GM12878 (cell line): ENCODE measurements around the gene CDKL1. TPM values are rescaled to one million over a fixed set of nuclear protein-coding genes. Genes with fewer than 3 reads are reported as not detected.

Experiments used
- ATAC-seq: fragments of 200-7000 bp; cut with Tn5 transposase; 3 replicates; pipeline ENCODE4 v1.9.1; 2020; ENCODE audit warnings: mild to moderate bottlenecking, moderate library complexity
- BruUV-seq: library from RNA; stranded (reverse); fragments of 400-500 nt; replicated peaks from 2 replicates; lab custom pipeline; 2021; lab: Mats Ljungman, UMichigan
- CTCF ChIA-PET: fragments of 300-600 bp; sonication (Branson Sonifier 250); formaldehyde crosslinking; extraction: SDS; loops from one replicate; lab custom pipeline; 2021; ENCODE audit warnings: inconsistent platforms; lab: Yijun Ruan, JAX
- POLR2A ChIA-PET: fragments of 350-600 bp; formaldehyde crosslinking; extraction: SDS; loops from one replicate; lab custom pipeline; 2021; ENCODE audit warnings: inconsistent platforms; lab: Charles Lee
- RAD21 ChIA-PET: fragments of 300-600 bp; sonication (Branson Sonifier 250); formaldehyde crosslinking; loops from one replicate; lab custom pipeline; 2023; ENCODE audit warnings: antibody characterized with exemption; ENCODE audit not compliant: unreplicated experiment; lab: Charles Lee
- SMC1A ChIA-PET: fragments of 300-600 bp; sonication (Branson Sonifier 250); formaldehyde crosslinking; loops from one replicate; lab custom pipeline; 2023; ENCODE audit not compliant: unreplicated experiment, uncharacterized antibody; lab: Charles Lee
- DNase-seq: peaks from one replicate; pipeline ENCODE4 v3.0.0-alpha.2; 2011; ENCODE audit warnings: low read depth, low spot score
- FAIRE-seq: peaks from 3 replicates; lab custom pipeline; 2011; peaks lifted over from hg19 to GRCh38; lab: Jason Lieb, UNC
- H2AFZ ChIP-seq: 2 replicates; pipeline ENCODE4 v1.6.0; 2011; ENCODE audit warnings: low read depth, low read length, control low read depth; ENCODE audit not compliant: control insufficient read depth
- H3K27ac ChIP-seq: 2 replicates; pipeline ENCODE4 v1.5.1; 2011; ENCODE audit warnings: control low read depth; ENCODE audit not compliant: control insufficient read depth, insufficient read depth
- H3K27me3 ChIP-seq, 2 experiments: replicated peaks in 1 of 2; 2 replicates each; pipeline versions ENCODE4 v1.6.0 to v1.6.1; 2011; ENCODE audit warnings: low read length in 1 of 2; ENCODE audit not compliant: control insufficient read depth in 2 of 2, insufficient read depth in 2 of 2
- H3K36me3 ChIP-seq, 2 experiments: 2 replicates each; pipeline ENCODE4 v1.5.1; 2011; ENCODE audit warnings: low read length in 1 of 2; ENCODE audit not compliant: control insufficient read depth in 2 of 2, insufficient read depth in 2 of 2
- H3K4me1 ChIP-seq: 2 replicates; pipeline ENCODE4 v1.6.1; 2011; ENCODE audit warnings: mild to moderate bottlenecking, low read length, moderate library complexity, mixed read lengths; ENCODE audit not compliant: control insufficient read depth, insufficient read depth
- H3K4me2 ChIP-seq: 2 replicates; pipeline ENCODE4 v1.6.0; 2011; ENCODE audit warnings: control low read depth; ENCODE audit not compliant: control insufficient read depth, insufficient read depth
- H3K4me3 ChIP-seq: fragments of 200-600 bp; sonication (generic); 2 replicates; pipeline ENCODE4 v1.5.1; 2016
- H3K79me2 ChIP-seq: 2 replicates; pipeline ENCODE4 v1.6.0; 2011; ENCODE audit warnings: low read length; ENCODE audit not compliant: control insufficient read depth, insufficient read depth
- H3K9ac ChIP-seq: 2 replicates; pipeline ENCODE4 v1.8.0; 2011; ENCODE audit warnings: low read length, control low read depth, mixed read lengths; ENCODE audit not compliant: control insufficient read depth, insufficient read depth
- H3K9me3 ChIP-seq: replicated peaks from 3 replicates; pipeline ENCODE4 v1.5.1; 2011; ENCODE audit warnings: mild to moderate bottlenecking, low read length; ENCODE audit not compliant: control insufficient read depth, insufficient read depth
- H4K20me1 ChIP-seq: 2 replicates; pipeline ENCODE4 v1.6.0; 2011; ENCODE audit not compliant: control insufficient read depth, insufficient read depth
- KDM1A ChIP-seq: fragments of 200-600 bp; sonication (generic); IDR thresholded peaks from 2 replicates; pipeline ENCODE4 v1.6.1; 2016; ENCODE audit warnings: borderline replicate concordance
- LARP7 ChIP-seq: fragments of 450-650 bp; IDR thresholded peaks from 2 replicates; pipeline ENCODE4 v1.6.1; 2017; ENCODE audit warnings: mild to moderate bottlenecking
- NFYB ChIP-seq: IDR thresholded peaks from 2 replicates; pipeline ENCODE4 v1.6.1; 2011; ENCODE audit warnings: low read depth, mild to moderate bottlenecking, low read length, improper control_type of control experiment, moderate library complexity; ENCODE audit not compliant: insufficient read depth
- POLR2AphosphoS2 ChIP-seq: IDR thresholded peaks from 2 replicates; pipeline ENCODE4 v1.6.1; 2011; ENCODE audit warnings: low read depth, mild to moderate bottlenecking, low read length, improper control_type of control experiment, moderate library complexity
- POLR2AphosphoS5 ChIP-seq: IDR thresholded peaks from 2 replicates; pipeline ENCODE4 v1.6.1; 2011; ENCODE audit warnings: mild to moderate bottlenecking, low read length, inconsistent platforms
- POU2F2 ChIP-seq: IDR thresholded peaks from 3 replicates; pipeline ENCODE4 v1.6.1; 2011; ENCODE audit warnings: low read depth, mild to moderate bottlenecking, low read length, borderline replicate concordance
- ZNF207 ChIP-seq: fragments of 450-650 bp; IDR thresholded peaks from 2 replicates; pipeline ENCODE4 v1.6.1; 2014; ENCODE audit warnings: antibody characterized with exemption, mild to moderate bottlenecking, borderline replicate concordance
- WGBS: methylation state at CpG from one replicate; pipeline ENCODE4 v1.1.6; 2016; ENCODE audit warnings: low lambda C conversion rate; ENCODE audit not compliant: insufficient replicate concordance, insufficient coverage; ENCODE audit errors: missing lambda C conversion rate; 5-methylcytosine and 5-hydroxymethylcytosine counted together
- in situ Hi-C: fragments of 300-500 bp; cut with MboI; formaldehyde crosslinking; loops from 9 replicates; pipeline ENCODE4 v1.14.3; 2018; ENCODE audit warnings: mixed read lengths
- intact Hi-C: fragments of 100-400 bp; cut with micrococcal nuclease; formaldehyde crosslinking; loops from one replicate; pipeline ENCODE4 v1.14.2; 2022; ENCODE audit not compliant: unreplicated experiment
- polyA plus RNA-seq, 11 experiments: library from polyadenylated mRNA; depleted of rRNA in 4 of 11; unstranded in 6 of 11; stranded (reverse) in 5 of 11; fragments of >200 nt; fragmentation: Nextera tagmentation in 4 of 11; fragmentation: Illumina TruSeq in 1 of 11; extraction: Ambion mirVana in 4 of 11; extraction: Trizol in 1 of 11; gene quantifications; 1 replicate in 1 of 11; 2 replicates in 10 of 11; pipeline versions ENCODE4 v1.2.1 to v1.2.3, GENCODE V29; 2011 to 2016; ENCODE audit warnings: inconsistent platforms in 2 of 11, missing spikeins in 2 of 11, low read depth in 1 of 11
- total RNA-seq, 4 experiments: library from RNA; depleted of rRNA in 3 of 4; stranded (reverse); fragments of >200 nt in 3 of 4; fragmentation: Illumina TruSeq in 1 of 4; extraction: Trizol in 1 of 4; gene quantifications; 2 replicates each; pipeline versions ENCODE4 v1.2.1 to v1.2.3, GENCODE V29; 2013 to 2021
- TF ChIP-seq, protein P1 (sequence below): IDR thresholded peaks from 2 replicates; pipeline ENCODE4 v1.6.1; 2012; ENCODE audit warnings: low read depth, low read length, improper control_type of control experiment
- TF ChIP-seq, protein P2 (sequence below): fragments of 450-650 bp; IDR thresholded peaks from 2 replicates; pipeline ENCODE4 v1.6.1; 2017; ENCODE audit warnings: borderline replicate concordance
- TF ChIP-seq, protein P3 (sequence below): IDR thresholded peaks from 2 replicates; pipeline ENCODE4 v1.6.1; 2012; ENCODE audit warnings: low read length, inconsistent platforms
- TF ChIP-seq, protein P4 (sequence below): fragments of 450-650 bp; formaldehyde crosslinking; IDR thresholded peaks from 2 replicates; pipeline ENCODE4 v1.5.0; 2022; ENCODE audit warnings: mild to moderate bottlenecking, missing genetic modification characterization
- TF ChIP-seq, protein P5 (sequence below): IDR thresholded peaks from 2 replicates; pipeline ENCODE4 v1.6.1; 2012; ENCODE audit warnings: low read depth, low read length, improper control_type of control experiment

CDKL1 gene
- total and polyA plus RNA-seq, 10 of the 15 experiments (the other 5 are each of a cell fraction or from before 2014, with no cell fraction given): 9.0 to 19.0 (median 11.1) TPM

DNA sequence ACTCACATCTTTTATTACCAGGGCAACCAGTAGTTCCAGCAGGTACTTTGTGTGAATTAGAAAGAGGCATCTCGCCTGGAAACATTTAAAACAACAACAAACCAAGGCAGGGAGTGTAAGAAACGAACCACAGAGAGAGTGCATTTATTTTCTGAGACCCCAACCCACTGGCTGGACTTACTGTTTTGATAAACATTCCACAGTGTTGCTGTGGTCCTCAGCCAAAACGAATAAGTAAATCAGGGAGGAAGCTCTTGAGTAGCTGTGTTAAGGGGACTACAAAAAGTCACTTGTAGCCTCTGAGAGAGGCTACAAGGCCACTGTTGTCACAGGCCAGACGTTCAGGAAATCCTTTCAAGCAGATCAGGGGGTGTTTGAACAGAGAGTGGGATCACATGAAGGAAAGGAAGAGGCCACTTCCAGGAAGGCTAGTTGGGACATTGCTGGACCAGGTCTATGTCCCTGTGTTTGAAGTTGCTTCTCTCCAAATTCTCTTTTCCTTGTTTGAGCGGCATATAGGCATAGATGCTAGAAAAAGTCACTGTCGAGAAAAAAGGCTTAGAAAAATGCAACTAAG is 50.7 kb downstream of the CDKL1 start:
- Histone ChIP-seq H3K4me1 (peaks cover 9% of the 10 kb centered on the region), H3K36me3 (peaks cover 0 to 1% of the 10 kb centered on the region in 2 experiments; a peak in 2 of 4 replicates), H3K9me3 (no peaks in the 10 kb centered on the region), H2AFZ (no peak overlapping the region), H4K20me1 (no peaks in the 10 kb centered on the region), H3K27me3 (no peaks in the 10 kb centered on the region), H3K4me2 (no peak overlapping the region), H3K4me3 (no peak overlapping the region), H3K9ac (no peak overlapping the region), H3K27ac (no peak overlapping the region), H3K79me2 (no peaks in the 10 kb centered on the region)
- intact Hi-C loops (loop anchor here (10.0 kb wide), 1 partner anchor 419 kb away; no protein-coding TSS in a partner anchor), in situ Hi-C loops (no loop called here)
- ChIA-PET RAD21 (interaction anchor here (1.3 to 1.6 kb wide), 2 partner anchors 9 to 18 kb away, joined by 3 to 4 read pairs; no protein-coding TSS in a partner anchor), POLR2A (interaction anchor here (0.7 to 1.5 kb wide), 3 partner anchors 9 to 27 kb away, joined by 3 to 4 read pairs (median 4); no protein-coding TSS in a partner anchor), SMC1A (interaction anchor here (1.3 to 4.0 kb wide), 8 partner anchors 10 to 431 kb away, joined by 3 to 24 read pairs (median 8); no protein-coding TSS in a partner anchor), CTCF (interaction anchor here (0.9 to 2.1 kb wide), 2 partner anchors 25 to 34 kb away, joined by 3 to 9 read pairs; partner anchors contain the start of gene L2HGDH)
- DNase-seq (no peak), ATAC-seq (no peak), FAIRE-seq (no peak)
- 63% methylated on average over 6 of the region's 6 CpGs for WGBS
- no TSS peak for BruUV-seq
- no peak for TF ChIP-seq NFYB
- TF ChIP-seq POU2F2: no peak
- TF ChIP-seq POLR2AphosphoS5: no peak
- TF ChIP-seq, protein P1, sequence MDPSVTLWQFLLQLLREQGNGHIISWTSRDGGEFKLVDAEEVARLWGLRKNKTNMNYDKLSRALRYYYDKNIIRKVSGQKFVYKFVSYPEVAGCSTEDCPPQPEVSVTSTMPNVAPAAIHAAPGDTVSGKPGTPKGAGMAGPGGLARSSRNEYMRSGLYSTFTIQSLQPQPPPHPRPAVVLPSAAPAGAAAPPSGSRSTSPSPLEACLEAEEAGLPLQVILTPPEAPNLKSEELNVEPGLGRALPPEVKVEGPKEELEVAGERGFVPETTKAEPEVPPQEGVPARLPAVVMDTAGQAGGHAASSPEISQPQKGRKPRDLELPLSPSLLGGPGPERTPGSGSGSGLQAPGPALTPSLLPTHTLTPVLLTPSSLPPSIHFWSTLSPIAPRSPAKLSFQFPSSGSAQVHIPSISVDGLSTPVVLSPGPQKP: no peak
- TF ChIP-seq, protein P2, sequence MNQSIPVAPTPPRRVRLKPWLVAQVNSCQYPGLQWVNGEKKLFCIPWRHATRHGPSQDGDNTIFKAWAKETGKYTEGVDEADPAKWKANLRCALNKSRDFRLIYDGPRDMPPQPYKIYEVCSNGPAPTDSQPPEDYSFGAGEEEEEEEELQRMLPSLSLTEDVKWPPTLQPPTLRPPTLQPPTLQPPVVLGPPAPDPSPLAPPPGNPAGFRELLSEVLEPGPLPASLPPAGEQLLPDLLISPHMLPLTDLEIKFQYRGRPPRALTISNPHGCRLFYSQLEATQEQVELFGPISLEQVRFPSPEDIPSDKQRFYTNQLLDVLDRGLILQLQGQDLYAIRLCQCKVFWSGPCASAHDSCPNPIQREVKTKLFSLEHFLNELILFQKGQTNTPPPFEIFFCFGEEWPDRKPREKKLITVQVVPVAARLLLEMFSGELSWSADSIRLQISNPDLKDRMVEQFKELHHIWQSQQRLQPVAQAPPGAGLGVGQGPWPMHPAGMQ: no peak
- no peak for TF ChIP-seq POLR2AphosphoS2
- TF ChIP-seq, protein P3, sequence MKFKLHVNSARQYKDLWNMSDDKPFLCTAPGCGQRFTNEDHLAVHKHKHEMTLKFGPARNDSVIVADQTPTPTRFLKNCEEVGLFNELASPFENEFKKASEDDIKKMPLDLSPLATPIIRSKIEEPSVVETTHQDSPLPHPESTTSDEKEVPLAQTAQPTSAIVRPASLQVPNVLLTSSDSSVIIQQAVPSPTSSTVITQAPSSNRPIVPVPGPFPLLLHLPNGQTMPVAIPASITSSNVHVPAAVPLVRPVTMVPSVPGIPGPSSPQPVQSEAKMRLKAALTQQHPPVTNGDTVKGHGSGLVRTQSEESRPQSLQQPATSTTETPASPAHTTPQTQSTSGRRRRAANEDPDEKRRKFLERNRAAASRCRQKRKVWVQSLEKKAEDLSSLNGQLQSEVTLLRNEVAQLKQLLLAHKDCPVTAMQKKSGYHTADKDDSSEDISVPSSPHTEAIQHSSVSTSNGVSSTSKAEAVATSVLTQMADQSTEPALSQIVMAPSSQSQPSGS: no peak
- TF ChIP-seq, protein P4, sequence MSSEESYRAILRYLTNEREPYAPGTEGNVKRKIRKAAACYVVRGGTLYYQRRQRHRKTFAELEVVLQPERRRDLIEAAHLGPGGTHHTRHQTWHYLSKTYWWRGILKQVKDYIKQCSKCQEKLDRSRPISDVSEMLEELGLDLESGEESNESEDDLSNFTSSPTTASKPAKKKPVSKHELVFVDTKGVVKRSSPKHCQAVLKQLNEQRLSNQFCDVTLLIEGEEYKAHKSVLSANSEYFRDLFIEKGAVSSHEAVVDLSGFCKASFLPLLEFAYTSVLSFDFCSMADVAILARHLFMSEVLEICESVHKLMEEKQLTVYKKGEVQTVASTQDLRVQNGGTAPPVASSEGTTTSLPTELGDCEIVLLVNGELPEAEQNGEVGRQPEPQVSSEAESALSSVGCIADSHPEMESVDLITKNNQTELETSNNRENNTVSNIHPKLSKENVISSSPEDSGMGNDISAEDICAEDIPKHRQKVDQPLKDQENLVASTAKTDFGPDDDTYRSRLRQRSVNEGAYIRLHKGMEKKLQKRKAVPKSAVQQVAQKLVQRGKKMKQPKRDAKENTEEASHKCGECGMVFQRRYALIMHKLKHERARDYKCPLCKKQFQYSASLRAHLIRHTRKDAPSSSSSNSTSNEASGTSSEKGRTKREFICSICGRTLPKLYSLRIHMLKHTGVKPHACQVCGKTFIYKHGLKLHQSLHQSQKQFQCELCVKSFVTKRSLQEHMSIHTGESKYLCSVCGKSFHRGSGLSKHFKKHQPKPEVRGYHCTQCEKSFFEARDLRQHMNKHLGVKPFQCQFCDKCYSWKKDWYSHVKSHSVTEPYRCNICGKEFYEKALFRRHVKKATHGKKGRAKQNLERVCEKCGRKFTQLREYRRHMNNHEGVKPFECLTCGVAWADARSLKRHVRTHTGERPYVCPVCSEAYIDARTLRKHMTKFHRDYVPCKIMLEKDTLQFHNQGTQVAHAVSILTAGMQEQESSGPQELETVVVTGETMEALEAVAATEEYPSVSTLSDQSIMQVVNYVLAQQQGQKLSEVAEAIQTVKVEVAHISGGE: no peak
- TF ChIP-seq, protein P5, sequence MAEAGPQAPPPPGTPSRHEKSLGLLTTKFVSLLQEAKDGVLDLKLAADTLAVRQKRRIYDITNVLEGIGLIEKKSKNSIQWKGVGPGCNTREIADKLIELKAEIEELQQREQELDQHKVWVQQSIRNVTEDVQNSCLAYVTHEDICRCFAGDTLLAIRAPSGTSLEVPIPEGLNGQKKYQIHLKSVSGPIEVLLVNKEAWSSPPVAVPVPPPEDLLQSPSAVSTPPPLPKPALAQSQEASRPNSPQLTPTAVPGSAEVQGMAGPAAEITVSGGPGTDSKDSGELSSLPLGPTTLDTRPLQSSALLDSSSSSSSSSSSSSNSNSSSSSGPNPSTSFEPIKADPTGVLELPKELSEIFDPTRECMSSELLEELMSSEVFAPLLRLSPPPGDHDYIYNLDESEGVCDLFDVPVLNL: no peak
- no peak for TF ChIP-seq KDM1A
- no peak for TF ChIP-seq ZNF207
- no peak for TF ChIP-seq LARP7
